NCI-H446 (cell line): ENCODE results near the gene LRRC45.

Experiments
- DNase-seq, 2 experiments: peaks; one replicate each; lab custom pipeline; 2025; lab: John Stamatoyannopoulos, UW

Gene LRRC45

GRCh38 chr17:81993729-81994592 lies 29.1 kb upstream of the LRRC45 start:
- DNase-seq = no peak

GRCh38 chr17:81994593-81995462 lies 28.3 kb upstream of the LRRC45 start:
- DNase-seq = no peak

- DNase-seq = no peak
Measured at GRCh38 chr17:81995463-81996231, 27.5 kb upstream of the LRRC45 start.

- DNase-seq = no peak
Measured at GRCh38 chr17:81996232-81996756, 26.8 kb upstream of the LRRC45 start.

- no peak for DNase-seq
Measured at GRCh38 chr17:81996757-81997441, 26.2 kb upstream of the LRRC45 start.

GRCh38 chr17:81998212-81998611 lies 24.9 kb upstream of the LRRC45 start:
- DNase-seq = no peak

GRCh38 chr17:81998691-81999438 lies 24.2 kb upstream of the LRRC45 start:
- no peak for DNase-seq

GRCh38 chr17:81999587-81999975 lies 23.5 kb upstream of the LRRC45 start:
- DNase-seq = no peak

GRCh38 chr17:81999976-82000802 lies 22.9 kb upstream of the LRRC45 start:
- DNase-seq = no peak

- DNase-seq = no peak
Measured at GRCh38 chr17:82000803-82001570, 22.1 kb upstream of the LRRC45 start.

GRCh38 chr17:82001571-82002056 lies 21.5 kb upstream of the LRRC45 start:
- DNase-seq = no peak

GRCh38 chr17:82003411-82004381 lies 19.4 kb upstream of the LRRC45 start:
- DNase-seq = no peak

- DNase-seq = no peak
Measured at GRCh38 chr17:82004517-82005455, 18.3 kb upstream of the LRRC45 start.

GRCh38 chr17:82005701-82006348 lies 17.3 kb upstream of the LRRC45 start:
- DNase-seq = no peak

GRCh38 chr17:82006468-82007227 lies 16.5 kb upstream of the LRRC45 start:
- peak in 1 of 2 experiments; percentile 49 for DNase-seq
